SK-N-SH (cell line): ENCODE results near the gene PDGFB. TPM values are rescaled to one million over a fixed set of nuclear protein-coding genes. Genes with fewer than 3 reads are reported as not detected.

Experiments used
- CTCF ChIA-PET: fragments of 300-600, 350-600 bp; formaldehyde crosslinking; extraction: SDS; loops from one replicate; lab custom pipeline; 2021; lab: Yijun Ruan, JAX
- POLR2A ChIA-PET: fragments of 350-600 bp; sonication (Branson Sonifier 250); formaldehyde crosslinking; extraction: SDS; loops from one replicate; lab custom pipeline; 2020; ENCODE audit warnings: antibody characterized with exemption, inconsistent platforms; lab: Yijun Ruan, JAX
- DNase-seq: peaks from one replicate; pipeline ENCODE4 v3.0.0; 2012
- H2AFZ ChIP-seq: fragments of 200-600 bp; sonication (generic); 2 replicates; pipeline ENCODE4 v1.8.1; 2016; ENCODE audit warnings: antibody characterized with exemption, mild to moderate bottlenecking, low read depth
- H3F3A ChIP-seq: fragments of 200-600 bp; sonication (generic); replicated peaks from 2 replicates; pipeline ENCODE3; 2016; ENCODE audit warnings: antibody characterized with exemption, mild to moderate bottlenecking; ENCODE audit not compliant: insufficient read depth
- H3K27ac ChIP-seq, 2 experiments: fragments of 200-500 bp in 1 of 2; fragments of 200-600 bp in 1 of 2; sonication (Bioruptor generic) in 1 of 2; sonication (generic), shearing (Covaris generic) in 1 of 2; 2 replicates each; pipeline versions ENCODE4 v1.5.1 to v1.6.1; 2014 to 2016; ENCODE audit warnings: low read depth in 2 of 2, inconsistent platforms in 1 of 2, low read length in 1 of 2, mild to moderate bottlenecking in 1 of 2, mixed read lengths in 1 of 2
- H3K27me3 ChIP-seq: fragments of 200-600 bp; sonication (generic), shearing (Covaris generic); 2 replicates; pipeline ENCODE4 v1.6.1; 2016; ENCODE audit warnings: mixed run types; ENCODE audit not compliant: insufficient read depth
- H3K36me3 ChIP-seq, 2 experiments: fragments of 200-500 bp in 1 of 2; fragments of 200-600 bp in 1 of 2; sonication (Bioruptor generic) in 1 of 2; sonication (generic) in 1 of 2; replicated peaks in 1 of 2; 2 replicates each; pipeline versions ENCODE3 to v1.5.1; 2014 to 2016; ENCODE audit warnings: low read length in 1 of 2, mild to moderate bottlenecking in 1 of 2; ENCODE audit not compliant: insufficient read depth in 2 of 2, control insufficient read depth in 1 of 2
- H3K4me1 ChIP-seq, 2 experiments: fragments of 200-500 bp in 1 of 2; fragments of 200-600 bp in 1 of 2; sonication (Bioruptor generic) in 1 of 2; sonication (generic), shearing (Covaris generic) in 1 of 2; 2 replicates each; pipeline versions ENCODE4 v1.5.1 to v1.6.1; 2014 to 2016; ENCODE audit warnings: low read depth in 1 of 2, low read length in 1 of 2, mixed run types in 1 of 2; ENCODE audit not compliant: insufficient read depth in 2 of 2, control insufficient read depth in 1 of 2
- H3K4me2 ChIP-seq: fragments of 200-600 bp; sonication (generic), shearing (Covaris generic); 2 replicates; pipeline ENCODE4 v1.6.1; 2017; ENCODE audit warnings: mixed run types
- H3K4me3 ChIP-seq, 2 experiments: fragments of 200-500 bp in 1 of 2; fragments of 200-600 bp in 1 of 2; sonication (Bioruptor generic) in 1 of 2; sonication (generic), shearing (Covaris generic) in 1 of 2; 2 replicates each; pipeline versions ENCODE4 v1.5.1 to v1.8.1; 2014 to 2016; ENCODE audit warnings: low read depth in 2 of 2, inconsistent platforms in 1 of 2, low read length in 1 of 2, mild to moderate bottlenecking in 1 of 2, mixed read lengths in 1 of 2, moderate library complexity in 1 of 2
- H3K79me2 ChIP-seq: fragments of 200-600 bp; sonication (generic); 2 replicates; pipeline ENCODE4 v1.8.1; 2017; ENCODE audit warnings: mild to moderate bottlenecking; ENCODE audit not compliant: insufficient read depth
- H3K9ac ChIP-seq: fragments of 200-600 bp; sonication (generic); 2 replicates; pipeline ENCODE4 v1.6.1; 2017; ENCODE audit warnings: mixed run types
- H3K9me2 ChIP-seq: fragments of 200-600 bp; sonication (generic); 2 replicates; pipeline ENCODE4 v1.6.1; 2017; ENCODE audit warnings: mixed run types
- H3K9me3 ChIP-seq: fragments of 200-600 bp; sonication (generic); 2 replicates; pipeline ENCODE4 v1.6.1; 2017; ENCODE audit warnings: mixed run types, mild to moderate bottlenecking, moderate library complexity
- H4K20me1 ChIP-seq: fragments of 200-600 bp; sonication (generic); 2 replicates; pipeline ENCODE4 v1.6.1; 2017; ENCODE audit warnings: mild to moderate bottlenecking, mixed run types; ENCODE audit not compliant: insufficient read depth
- EP300 ChIP-seq, 2 experiments: IDR thresholded peaks; 2 replicates each; pipeline versions ENCODE4 v1.4.0 to v1.6.1; 2012; ENCODE audit warnings: borderline replicate concordance in 1 of 2, low read depth in 1 of 2, low read length in 1 of 2
- GABPA ChIP-seq: IDR thresholded peaks from 2 replicates; pipeline ENCODE4 v1.4.0; 2012; ENCODE audit warnings: low read depth, mild to moderate bottlenecking
- GATA2 ChIP-seq: sonication (generic); formaldehyde crosslinking; IDR thresholded peaks from 2 replicates; pipeline ENCODE4 v1.5.0; 2020; ENCODE audit warnings: mild to moderate bottlenecking, missing genetic modification reagents
- JUND ChIP-seq: IDR thresholded peaks from 2 replicates; pipeline ENCODE4 v1.4.0; 2012
- MEF2A ChIP-seq: IDR thresholded peaks from 2 replicates; pipeline ENCODE4 v1.4.0; 2012; ENCODE audit warnings: low read depth, borderline replicate concordance
- MXI1 ChIP-seq: IDR thresholded peaks from 2 replicates; pipeline ENCODE4 v1.6.1; 2012; ENCODE audit warnings: mild to moderate bottlenecking, low read depth, low read length, improper control_type of control experiment
- NFIC ChIP-seq: IDR thresholded peaks from 2 replicates; pipeline ENCODE4 v1.4.0; 2012; ENCODE audit warnings: borderline replicate concordance
- NRF1 ChIP-seq: IDR thresholded peaks from 2 replicates; pipeline ENCODE4 v1.6.1; 2012; ENCODE audit warnings: low read depth, mild to moderate bottlenecking, low read length
- POLR2AphosphoS5 ChIP-seq: IDR thresholded peaks from 2 replicates; pipeline ENCODE4 v1.6.1; 2012; ENCODE audit warnings: low read depth, low read length
- RFX5 ChIP-seq: IDR thresholded peaks from 2 replicates; pipeline ENCODE4 v1.6.1; 2012; ENCODE audit warnings: mild to moderate bottlenecking, improper control_type of control experiment, low read length
- SIN3A ChIP-seq: IDR thresholded peaks from 2 replicates; pipeline ENCODE4 v1.6.1; 2012; ENCODE audit warnings: low read depth, mild to moderate bottlenecking, low read length, moderate library complexity, borderline replicate concordance
- SMC3 ChIP-seq: IDR thresholded peaks from 2 replicates; pipeline ENCODE4 v1.6.1; 2012; ENCODE audit warnings: low read depth, low read length, improper control_type of control experiment
- TAF1 ChIP-seq: IDR thresholded peaks from 2 replicates; pipeline ENCODE4 v1.6.1; 2012; ENCODE audit warnings: low read depth, mild to moderate bottlenecking, low read length, moderate library complexity, borderline replicate concordance
- TEAD4 ChIP-seq: IDR thresholded peaks from 2 replicates; pipeline ENCODE4 v1.4.0; 2012; ENCODE audit warnings: mild to moderate bottlenecking, borderline replicate concordance; ENCODE audit not compliant: insufficient read depth
- WGBS: methylation state at CpG from one replicate; pipeline ENCODE4 v1.1.6; 2017; ENCODE audit warnings: low lambda C conversion rate; 5-methylcytosine and 5-hydroxymethylcytosine counted together
- polyA plus RNA-seq, 3 experiments: library from polyadenylated mRNA; depleted of rRNA; stranded (reverse); fragments of >200 nt; gene quantifications; 2 replicates each; pipeline ENCODE4 v1.2.3, GENCODE V29; 2012
- TF ChIP-seq, protein P1 (sequence below): fragments of 200-600 bp; sonication (generic); IDR thresholded peaks from 2 replicates; pipeline ENCODE4 v1.6.1; 2017; ENCODE audit warnings: antibody characterized with exemption, mild to moderate bottlenecking, moderate library complexity
- TF ChIP-seq, protein P2 (sequence below): IDR thresholded peaks from 2 replicates; pipeline ENCODE4 v1.6.1; 2012; ENCODE audit warnings: mild to moderate bottlenecking, low read depth, low read length, moderate library complexity
- TF ChIP-seq, protein P3 (sequence below): fragments of 150-350 bp; IDR thresholded peaks from 2 replicates; pipeline ENCODE4 v1.6.1; 2016; ENCODE audit warnings: mild to moderate bottlenecking, low read depth, low read length
- TF ChIP-seq, protein P4 (sequence below): IDR thresholded peaks from 2 replicates; pipeline ENCODE4 v1.4.0; 2012; ENCODE audit warnings: low read depth

The PDGFB gene
- polyA plus RNA-seq, 1 of the 3 experiments (the other 2 are of a cell fraction) = 0.44 TPM

DNA sequence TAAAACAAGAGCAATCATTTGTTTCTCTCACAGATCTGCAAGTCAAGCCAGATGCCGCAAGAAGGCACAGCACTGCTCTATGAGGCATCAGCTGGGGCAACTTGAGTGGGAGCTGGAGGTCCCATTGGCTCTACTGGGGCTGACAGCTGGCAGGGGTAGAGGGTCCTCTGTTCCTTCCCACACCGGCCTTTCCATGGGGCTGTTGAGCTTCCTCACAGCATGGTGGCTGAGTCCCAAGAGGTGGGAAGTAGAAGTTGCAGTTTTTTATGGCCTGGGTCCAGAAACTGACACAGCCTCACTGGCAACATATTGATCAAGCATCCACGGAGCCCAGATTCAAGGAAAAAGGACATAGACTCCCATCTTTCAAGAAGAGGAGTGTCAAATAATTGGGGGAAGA is 40.2 kb upstream of the PDGFB start (continued):
- TF ChIP-seq TEAD4 (no peak), RFX5 (no peak)
- TF ChIP-seq, protein P1, sequence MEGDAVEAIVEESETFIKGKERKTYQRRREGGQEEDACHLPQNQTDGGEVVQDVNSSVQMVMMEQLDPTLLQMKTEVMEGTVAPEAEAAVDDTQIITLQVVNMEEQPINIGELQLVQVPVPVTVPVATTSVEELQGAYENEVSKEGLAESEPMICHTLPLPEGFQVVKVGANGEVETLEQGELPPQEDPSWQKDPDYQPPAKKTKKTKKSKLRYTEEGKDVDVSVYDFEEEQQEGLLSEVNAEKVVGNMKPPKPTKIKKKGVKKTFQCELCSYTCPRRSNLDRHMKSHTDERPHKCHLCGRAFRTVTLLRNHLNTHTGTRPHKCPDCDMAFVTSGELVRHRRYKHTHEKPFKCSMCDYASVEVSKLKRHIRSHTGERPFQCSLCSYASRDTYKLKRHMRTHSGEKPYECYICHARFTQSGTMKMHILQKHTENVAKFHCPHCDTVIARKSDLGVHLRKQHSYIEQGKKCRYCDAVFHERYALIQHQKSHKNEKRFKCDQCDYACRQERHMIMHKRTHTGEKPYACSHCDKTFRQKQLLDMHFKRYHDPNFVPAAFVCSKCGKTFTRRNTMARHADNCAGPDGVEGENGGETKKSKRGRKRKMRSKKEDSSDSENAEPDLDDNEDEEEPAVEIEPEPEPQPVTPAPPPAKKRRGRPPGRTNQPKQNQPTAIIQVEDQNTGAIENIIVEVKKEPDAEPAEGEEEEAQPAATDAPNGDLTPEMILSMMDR = no peak
- TF ChIP-seq, protein P2, sequence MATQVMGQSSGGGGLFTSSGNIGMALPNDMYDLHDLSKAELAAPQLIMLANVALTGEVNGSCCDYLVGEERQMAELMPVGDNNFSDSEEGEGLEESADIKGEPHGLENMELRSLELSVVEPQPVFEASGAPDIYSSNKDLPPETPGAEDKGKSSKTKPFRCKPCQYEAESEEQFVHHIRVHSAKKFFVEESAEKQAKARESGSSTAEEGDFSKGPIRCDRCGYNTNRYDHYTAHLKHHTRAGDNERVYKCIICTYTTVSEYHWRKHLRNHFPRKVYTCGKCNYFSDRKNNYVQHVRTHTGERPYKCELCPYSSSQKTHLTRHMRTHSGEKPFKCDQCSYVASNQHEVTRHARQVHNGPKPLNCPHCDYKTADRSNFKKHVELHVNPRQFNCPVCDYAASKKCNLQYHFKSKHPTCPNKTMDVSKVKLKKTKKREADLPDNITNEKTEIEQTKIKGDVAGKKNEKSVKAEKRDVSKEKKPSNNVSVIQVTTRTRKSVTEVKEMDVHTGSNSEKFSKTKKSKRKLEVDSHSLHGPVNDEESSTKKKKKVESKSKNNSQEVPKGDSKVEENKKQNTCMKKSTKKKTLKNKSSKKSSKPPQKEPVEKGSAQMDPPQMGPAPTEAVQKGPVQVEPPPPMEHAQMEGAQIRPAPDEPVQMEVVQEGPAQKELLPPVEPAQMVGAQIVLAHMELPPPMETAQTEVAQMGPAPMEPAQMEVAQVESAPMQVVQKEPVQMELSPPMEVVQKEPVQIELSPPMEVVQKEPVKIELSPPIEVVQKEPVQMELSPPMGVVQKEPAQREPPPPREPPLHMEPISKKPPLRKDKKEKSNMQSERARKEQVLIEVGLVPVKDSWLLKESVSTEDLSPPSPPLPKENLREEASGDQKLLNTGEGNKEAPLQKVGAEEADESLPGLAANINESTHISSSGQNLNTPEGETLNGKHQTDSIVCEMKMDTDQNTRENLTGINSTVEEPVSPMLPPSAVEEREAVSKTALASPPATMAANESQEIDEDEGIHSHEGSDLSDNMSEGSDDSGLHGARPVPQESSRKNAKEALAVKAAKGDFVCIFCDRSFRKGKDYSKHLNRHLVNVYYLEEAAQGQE = no peak

DNA sequence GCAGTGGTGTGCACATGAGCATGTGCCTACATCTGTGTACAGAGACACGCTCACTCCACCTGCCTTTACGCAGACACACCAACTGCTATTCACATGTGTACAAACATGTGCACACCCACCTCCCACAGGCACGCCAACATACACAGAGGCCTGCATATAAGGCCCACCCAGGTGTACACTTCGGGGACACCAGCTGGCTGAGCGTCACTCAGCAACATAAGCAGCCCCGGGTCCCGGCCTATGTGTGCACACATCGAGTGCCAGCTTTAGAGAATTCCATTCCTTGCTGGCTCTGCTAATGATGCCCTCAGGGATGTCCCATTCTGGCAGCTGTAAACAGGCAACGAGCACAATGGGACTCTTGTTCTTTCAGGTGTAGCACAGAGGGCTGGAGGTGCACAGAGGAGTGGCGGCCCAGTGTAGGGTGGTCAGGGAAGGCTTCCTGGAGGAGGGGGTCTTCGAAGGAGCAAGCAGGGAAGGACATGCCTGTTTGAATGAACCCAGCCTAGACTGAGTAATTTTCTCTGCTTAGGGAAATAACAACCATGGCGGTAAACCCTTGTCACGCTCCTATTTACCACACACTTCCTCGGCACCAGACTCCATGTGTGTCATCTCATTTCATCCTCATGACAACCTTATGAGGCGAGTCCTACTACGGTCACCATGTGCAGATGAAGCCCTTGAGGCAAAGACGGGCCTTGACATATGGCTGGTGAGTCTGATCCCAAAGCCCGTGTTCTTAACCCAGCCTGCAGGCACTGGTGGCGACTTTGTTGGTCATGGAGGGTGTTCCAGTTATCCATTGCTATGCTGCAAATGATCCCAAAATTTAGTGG is 39.6 kb upstream of the PDGFB start:
- ChIA-PET CTCF (interaction anchor here (0.6 to 0.7 kb wide), 2 partner anchors 33 to 125 kb away, joined by 3 read pairs; no protein-coding TSS in a partner anchor), POLR2A (interaction anchor here (0.6 kb wide), 1 partner anchor 20 kb away, joined by 3 read pairs; no protein-coding TSS in a partner anchor)
- DNase-seq = no peak
- Histone ChIP-seq H3F3A (no peaks in the 10 kb centered on the region), H3K4me2 (no peak overlapping the region), H4K20me1 (no peaks in the 10 kb centered on the region), H3K27ac (no peak overlapping the region), H3K79me2 (no peaks in the 10 kb centered on the region), H3K27me3 (no peaks in the 10 kb centered on the region), H3K36me3 (no peaks in the 10 kb centered on the region), H3K9ac (no peak overlapping the region), H3K4me3 (no peak overlapping the region), H2AFZ (no peak overlapping the region), H3K9me3 (no peaks in the 10 kb centered on the region), H3K4me1 (peaks cover 0 to 7% of the 10 kb centered on the region in 2 experiments; a peak in 1 of 4 replicates), H3K9me2 (no peaks in the 10 kb centered on the region)
- 93% methylated on average over 10 of the region's 19 CpGs for WGBS
- TF ChIP-seq MEF2A (no peak), TEAD4 (no peak), NRF1 (no peak), GABPA (no peak), MXI1 (no peak), SIN3A (no peak), EP300 (IDR thresholded peaks at IDR 0.05; ENCODE audit: borderline replicate concordance in 1 of 2, low read depth in 1 of 2, low read length in 1 of 2) (no peak), POLR2AphosphoS5 (no peak), TAF1 (no peak), SMC3 (no peak), NFIC (no peak), GATA2 (CRISPR knock-in tag) (no peak), JUND (no peak)
- TF ChIP-seq, protein P2 = no peak
- TF ChIP-seq, protein P3, sequence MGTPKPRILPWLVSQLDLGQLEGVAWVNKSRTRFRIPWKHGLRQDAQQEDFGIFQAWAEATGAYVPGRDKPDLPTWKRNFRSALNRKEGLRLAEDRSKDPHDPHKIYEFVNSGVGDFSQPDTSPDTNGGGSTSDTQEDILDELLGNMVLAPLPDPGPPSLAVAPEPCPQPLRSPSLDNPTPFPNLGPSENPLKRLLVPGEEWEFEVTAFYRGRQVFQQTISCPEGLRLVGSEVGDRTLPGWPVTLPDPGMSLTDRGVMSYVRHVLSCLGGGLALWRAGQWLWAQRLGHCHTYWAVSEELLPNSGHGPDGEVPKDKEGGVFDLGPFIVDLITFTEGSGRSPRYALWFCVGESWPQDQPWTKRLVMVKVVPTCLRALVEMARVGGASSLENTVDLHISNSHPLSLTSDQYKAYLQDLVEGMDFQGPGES = no peak
- TF ChIP-seq, protein P4, sequence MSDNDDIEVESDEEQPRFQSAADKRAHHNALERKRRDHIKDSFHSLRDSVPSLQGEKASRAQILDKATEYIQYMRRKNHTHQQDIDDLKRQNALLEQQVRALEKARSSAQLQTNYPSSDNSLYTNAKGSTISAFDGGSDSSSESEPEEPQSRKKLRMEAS = no peak
